ENCODE data around the gene SPEF2.

DNA sequence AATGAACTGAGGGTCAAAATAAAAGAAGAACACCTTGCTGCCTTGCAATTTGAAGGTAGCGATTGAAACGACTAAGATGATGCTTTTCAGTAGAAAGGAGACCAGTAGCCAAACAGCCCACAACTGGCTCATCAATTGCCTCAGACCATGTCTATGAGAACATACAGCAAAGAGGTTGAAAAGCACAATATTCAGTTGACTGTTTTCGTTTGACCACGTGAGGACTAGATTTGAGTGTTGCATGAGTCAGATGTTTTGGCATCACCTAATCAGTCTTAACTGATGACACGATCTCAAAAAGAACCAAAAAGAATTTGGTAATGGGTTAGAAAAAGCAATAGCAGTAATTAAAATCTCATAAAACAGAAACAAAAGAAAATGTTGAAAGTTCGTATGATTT is 156.3 kb downstream of the SPEF2 start:
- TF ChIP-seq, protein P1, sequence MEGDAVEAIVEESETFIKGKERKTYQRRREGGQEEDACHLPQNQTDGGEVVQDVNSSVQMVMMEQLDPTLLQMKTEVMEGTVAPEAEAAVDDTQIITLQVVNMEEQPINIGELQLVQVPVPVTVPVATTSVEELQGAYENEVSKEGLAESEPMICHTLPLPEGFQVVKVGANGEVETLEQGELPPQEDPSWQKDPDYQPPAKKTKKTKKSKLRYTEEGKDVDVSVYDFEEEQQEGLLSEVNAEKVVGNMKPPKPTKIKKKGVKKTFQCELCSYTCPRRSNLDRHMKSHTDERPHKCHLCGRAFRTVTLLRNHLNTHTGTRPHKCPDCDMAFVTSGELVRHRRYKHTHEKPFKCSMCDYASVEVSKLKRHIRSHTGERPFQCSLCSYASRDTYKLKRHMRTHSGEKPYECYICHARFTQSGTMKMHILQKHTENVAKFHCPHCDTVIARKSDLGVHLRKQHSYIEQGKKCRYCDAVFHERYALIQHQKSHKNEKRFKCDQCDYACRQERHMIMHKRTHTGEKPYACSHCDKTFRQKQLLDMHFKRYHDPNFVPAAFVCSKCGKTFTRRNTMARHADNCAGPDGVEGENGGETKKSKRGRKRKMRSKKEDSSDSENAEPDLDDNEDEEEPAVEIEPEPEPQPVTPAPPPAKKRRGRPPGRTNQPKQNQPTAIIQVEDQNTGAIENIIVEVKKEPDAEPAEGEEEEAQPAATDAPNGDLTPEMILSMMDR (IDR thresholded peaks at IDR 0.05; ENCODE audit: low read depth, low read length, poor library complexity, severe bottlenecking): no peak
- TF ChIP-seq EZH2phosphoT487 (IDR thresholded peaks at IDR 0.05; ENCODE audit: borderline replicate concordance, low read length): no peak

Measured in DOHH2 (cell line).